GM23338 (cell line): ENCODE data around the gene RGS17. TPM values are rescaled to one million over a fixed set of nuclear protein-coding genes. Genes with fewer than 3 reads are reported as not detected.

Experiments
- ATAC-seq: fragments of 200-7000 bp; cut with Tn5 transposase; 3 replicates; pipeline ENCODE4 v1.9.1; 2020
- DNase-seq: peaks from one replicate; pipeline ENCODE4 v3.0.0-alpha.2; 2015; ENCODE audit warnings: low spot score
- H2AFZ ChIP-seq: fragments of 200-600 bp; sonication (generic); 2 replicates; pipeline ENCODE4 v1.8.0; 2016; ENCODE audit warnings: antibody characterized with exemption, mild to moderate bottlenecking, moderate library complexity
- H3F3A ChIP-seq: fragments of 200-600 bp; sonication (generic); replicated peaks from 2 replicates; pipeline ENCODE4 v1.8.0; 2017; ENCODE audit warnings: antibody characterized with exemption, mixed run types, low read depth
- H3K27ac ChIP-seq: fragments of 200-600 bp; sonication (generic); 2 replicates; pipeline ENCODE4 v1.6.1; 2016; ENCODE audit warnings: low read depth
- H3K27me3 ChIP-seq: fragments of 200-600 bp; sonication (generic); 2 replicates; pipeline ENCODE4 v1.8.0; 2016; ENCODE audit warnings: mild to moderate bottlenecking, mixed run types, moderate library complexity; ENCODE audit not compliant: insufficient read depth
- H3K36me3 ChIP-seq: fragments of 200-600 bp; sonication (generic); 2 replicates; pipeline ENCODE4 v1.8.0; 2016; ENCODE audit warnings: mild to moderate bottlenecking; ENCODE audit not compliant: insufficient read depth
- H3K4me1 ChIP-seq: fragments of 200-600 bp; sonication (generic); 2 replicates; pipeline ENCODE4 v1.8.0; 2016; ENCODE audit warnings: mild to moderate bottlenecking, moderate library complexity; ENCODE audit not compliant: insufficient read depth
- H3K4me2 ChIP-seq: fragments of 200-600 bp; sonication (generic); 2 replicates; pipeline ENCODE4 v1.7.1; 2017; ENCODE audit warnings: mixed run types
- H3K4me3 ChIP-seq: fragments of 200-600 bp; sonication (generic); 2 replicates; pipeline ENCODE4 v1.6.1; 2016; ENCODE audit warnings: mixed run types
- H3K79me2 ChIP-seq: fragments of 200-600 bp; sonication (generic); replicated peaks from 2 replicates; pipeline ENCODE4 v1.8.0; 2017; ENCODE audit warnings: mild to moderate bottlenecking; ENCODE audit not compliant: insufficient read depth
- H3K9me2 ChIP-seq: fragments of 200-600 bp; sonication (generic); 2 replicates; pipeline ENCODE4 v1.8.0; 2017; ENCODE audit not compliant: insufficient read depth
- H4K20me1 ChIP-seq: fragments of 200-600 bp; sonication (generic); replicated peaks from 2 replicates; pipeline ENCODE4 v1.8.0; 2017; ENCODE audit warnings: mild to moderate bottlenecking; ENCODE audit not compliant: insufficient read depth
- H3K27ac Mint-ChIP-seq: 2 replicates; pipeline ENCODE4 v1.8.0; 2020; ENCODE audit warnings: inconsistent platforms, mild to moderate bottlenecking, moderate library complexity, mixed read lengths
- H3K27me3 Mint-ChIP-seq: 3 replicates; pipeline ENCODE4 v1.8.0; 2022; ENCODE audit warnings: low read depth, mild to moderate bottlenecking, moderate library complexity, mixed read lengths, inconsistent platforms; ENCODE audit not compliant: insufficient read depth, poor library complexity
- H3K36me3 Mint-ChIP-seq: 3 replicates; pipeline ENCODE4 v1.8.0; 2021; ENCODE audit warnings: low read depth, mild to moderate bottlenecking, inconsistent platforms, moderate library complexity, mixed read lengths
- H3K4me1 Mint-ChIP-seq: 3 replicates; pipeline ENCODE4 v1.8.0; 2020; ENCODE audit warnings: mild to moderate bottlenecking, inconsistent platforms, mixed read lengths
- H3K4me3 Mint-ChIP-seq: 3 replicates; pipeline ENCODE4 v1.8.0; 2021; ENCODE audit warnings: moderate library complexity, mild to moderate bottlenecking, inconsistent platforms, mixed read lengths
- H3K9me3 Mint-ChIP-seq: 3 replicates; pipeline ENCODE4 v1.8.0; 2020; ENCODE audit warnings: moderate library complexity, mild to moderate bottlenecking, inconsistent platforms, mixed read lengths
- ZNF331 ChIP-seq: fragments of 250-450 bp; sonication (Bioruptor Pico); IDR thresholded peaks from 2 replicates; pipeline ENCODE4 v1.5.0; 2020; ENCODE audit warnings: low read depth, mild to moderate bottlenecking, moderate library complexity
- ZNF462 ChIP-seq: fragments of 250-450 bp; sonication (Bioruptor Pico); IDR thresholded peaks from 2 replicates; pipeline ENCODE4 v1.5.0; 2020; ENCODE audit warnings: mild to moderate bottlenecking, moderate library complexity
- polyA plus RNA-seq: library from polyadenylated mRNA; unstranded; fragments of >200 nt; fragmentation: Nextera tagmentation; extraction: Ambion mirVana; gene quantifications from 2 replicates; pipeline ENCODE4 v1.2.1, GENCODE V29; 2016
- total RNA-seq: library from RNA; depleted of rRNA; stranded (reverse); fragments of >200 nt; shearing (Covaris generic); gene quantifications from 2 replicates; pipeline ENCODE4 v1.2.3, GENCODE V29; 2014

RGS17 gene
- total and polyA plus RNA-seq, 2 experiments from 2014 or later: 12.1 to 12.3 TPM

- no peaks in the 10 kb centered on the region for H3K36me3 Mint-ChIP-seq
- H3K4me3 ChIP-seq: no peak overlapping the region
These were observed 56.3 kb downstream of the RGS17 start for GRCh38 chr6:153074761-153075160.

More at GRCh38 chr6:153074761-153075160, 56.3 kb downstream of the RGS17 start:
- Histone ChIP-seq H3K4me2 (no peak overlapping the region), H4K20me1 (0 out of 2 replicates have a peak, but pooled peaks cover 3% of the 10 kb centered on the region), H3K9me2 (no peaks in the 10 kb centered on the region), H3K4me1 (no peaks in the 10 kb centered on the region), H3K27me3 (no peaks in the 10 kb centered on the region), H3F3A (no peaks in the 10 kb centered on the region), H3K36me3 (no peaks in the 10 kb centered on the region), H2AFZ (no peak overlapping the region), H3K27ac (no peak overlapping the region), H3K79me2 (no peaks in the 10 kb centered on the region)
- Mint-ChIP-seq H3K9me3 (no peaks in the 10 kb centered on the region), H3K4me1 (peaks cover 6% of the 10 kb centered on the region; the same call in 2 of the 3 replicates), H3K27me3 (no peaks in the 10 kb centered on the region), H3K27ac (no peak overlapping the region), H3K4me3 (no peak overlapping the region)
- DNase-seq: no peak
- no peak for ATAC-seq
- no peak for TF ChIP-seq ZNF331 (CRISPR knock-in tag)
- TF ChIP-seq ZNF462 (CRISPR knock-in tag): no peak
